Measurements from ENCODE around the gene PTS.

The PTS gene

GRCh38 chr11:112253605-112254242 is 27.5 kb downstream of the PTS start:
- DNase-seq (ENCODE audit: insufficient read length, low spot score) (no peak), FAIRE-seq (no peak)

DNA sequence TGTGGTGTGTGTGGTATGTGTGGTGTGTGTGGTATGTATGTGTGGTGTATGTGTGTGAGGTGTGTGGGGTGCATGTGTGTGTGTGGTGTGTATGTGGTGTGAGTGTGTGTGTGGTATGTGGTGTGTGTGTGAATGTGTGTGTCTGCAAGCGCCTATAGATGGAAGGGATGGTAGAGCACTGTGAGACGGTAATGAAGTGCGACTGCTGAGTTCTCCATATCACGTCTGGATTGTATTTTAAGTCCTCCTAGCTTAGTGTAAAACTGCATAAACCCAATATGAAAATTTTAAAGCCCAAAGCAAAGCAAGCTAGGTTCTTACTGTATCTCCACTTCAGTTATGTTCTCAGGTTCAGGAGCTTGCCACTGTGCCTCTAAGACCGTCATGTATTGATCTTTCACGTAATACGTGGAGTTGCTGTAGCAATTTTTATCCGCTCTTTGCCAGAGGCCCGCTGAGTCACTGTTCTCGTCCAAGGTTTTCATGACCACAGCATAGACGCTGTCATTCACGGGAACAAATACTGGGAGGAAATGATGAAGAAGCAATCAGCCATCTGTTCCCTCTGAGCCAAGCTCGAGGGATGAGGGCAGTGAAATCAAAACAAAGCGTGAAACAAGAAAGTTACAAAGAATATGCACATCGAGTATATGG is 29.0 kb downstream of the PTS start:
- FAIRE-seq (no peak), DNase-seq (ENCODE audit: insufficient read length, low spot score) (no peak)

DNA sequence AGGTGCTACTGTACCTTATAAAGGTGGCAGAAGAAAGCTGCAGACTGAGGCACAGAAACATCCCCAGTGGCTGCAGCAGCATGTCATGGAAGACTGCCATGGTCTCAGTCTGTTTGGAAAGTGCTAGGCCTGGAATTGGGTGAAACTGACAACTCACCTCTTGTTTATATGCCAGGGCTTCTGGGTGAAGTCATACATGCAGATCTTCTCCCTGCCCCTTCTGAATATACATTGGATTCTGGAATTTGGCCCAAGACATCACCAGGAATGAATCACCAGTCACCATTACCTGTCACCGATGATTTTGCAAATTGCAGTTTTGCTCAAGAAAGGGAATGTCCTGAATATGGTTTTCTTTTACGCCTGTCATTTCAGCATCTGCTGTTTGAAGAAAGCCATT is 34.3 kb downstream of the PTS start, which contains the start of gene PLET1:
TSS of gene PLET1 (minus strand) at position 371 of the 400 bp plus-strand sequence. CDS start at position 100, 271 bp downstream.
- DNase-seq (ENCODE audit: insufficient read length, low spot score) = no peak
- no peak for FAIRE-seq

DNA sequence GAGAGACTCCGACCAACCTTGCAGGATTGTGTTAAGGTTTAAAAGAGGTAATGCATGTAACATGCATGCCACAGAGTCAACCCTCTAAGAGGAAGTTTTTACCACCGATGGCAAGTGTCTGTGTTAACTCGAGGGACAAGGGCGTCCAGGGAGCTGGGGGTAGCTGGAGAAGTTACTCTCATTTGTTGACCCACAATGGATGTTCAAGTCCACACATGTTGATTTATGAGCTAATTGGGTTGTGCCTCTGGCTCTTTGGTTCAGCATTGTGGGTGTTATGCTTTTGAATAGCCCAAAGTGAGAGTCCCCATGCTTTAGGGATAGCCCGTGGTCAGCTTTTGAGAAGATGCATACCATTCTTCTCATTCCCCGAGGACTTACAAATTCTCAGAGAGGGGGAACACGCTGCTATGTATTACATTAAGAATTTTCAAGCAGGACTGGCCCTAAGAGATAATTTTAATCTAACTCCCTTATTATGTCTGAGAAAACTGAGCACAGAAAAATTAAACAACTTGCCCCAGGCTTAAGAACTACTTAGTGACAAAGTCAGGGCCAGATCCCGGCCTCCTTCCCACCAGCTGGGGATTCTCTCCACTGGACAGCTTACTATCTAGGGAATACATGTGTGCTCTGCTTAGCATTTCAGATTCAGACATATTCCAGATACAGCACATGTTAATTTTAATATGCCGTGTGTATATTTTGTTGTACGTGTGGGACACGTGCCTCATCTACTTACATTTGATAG is 39.6 kb downstream of the PTS start:
- FAIRE-seq (no peak), DNase-seq (ENCODE audit: insufficient read length, low spot score) (no peak)

DNA sequence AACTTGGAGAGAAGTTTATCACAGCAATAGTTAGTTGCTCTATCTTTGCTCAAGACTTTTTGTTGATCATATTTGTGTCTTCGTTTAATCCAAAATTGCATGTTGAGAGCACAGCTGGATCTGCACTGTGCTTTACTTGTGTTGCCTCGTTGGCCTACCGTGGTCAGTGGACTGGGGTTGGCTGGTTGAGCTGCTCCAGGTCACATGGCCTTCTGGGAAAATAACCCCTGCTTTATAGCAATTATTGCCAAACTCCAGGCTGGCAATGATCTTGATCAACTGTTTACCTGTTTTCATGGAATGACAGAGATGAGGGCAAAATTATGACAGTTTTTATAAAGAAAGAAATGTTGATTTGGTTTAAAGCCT is 40.2 kb downstream of the PTS start:
- no peak for FAIRE-seq
- DNase-seq (ENCODE audit: insufficient read length, low spot score) = no peak

DNA sequence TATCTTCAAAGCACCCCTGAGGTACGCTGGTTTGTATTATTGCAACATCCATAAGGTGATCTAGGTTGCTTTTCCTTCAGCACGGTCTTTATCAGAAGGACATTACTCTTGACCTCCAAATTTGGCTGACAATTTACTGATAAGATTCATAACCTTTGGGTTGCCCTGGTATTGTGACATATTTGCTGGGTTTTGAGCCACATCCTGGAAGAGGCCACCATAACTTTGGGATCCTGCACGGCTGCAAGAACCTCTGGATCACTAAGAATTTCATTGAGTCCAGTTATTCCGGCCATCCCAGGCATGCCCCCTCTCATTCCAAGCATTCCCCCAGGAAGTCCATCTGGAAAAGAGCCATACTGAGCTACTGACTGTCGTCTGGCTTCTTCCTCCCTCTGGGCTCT is 41.0 kb downstream of the PTS start:
- DNase-seq (ENCODE audit: insufficient read length, low spot score) (no peak), FAIRE-seq (no peak)

DNA sequence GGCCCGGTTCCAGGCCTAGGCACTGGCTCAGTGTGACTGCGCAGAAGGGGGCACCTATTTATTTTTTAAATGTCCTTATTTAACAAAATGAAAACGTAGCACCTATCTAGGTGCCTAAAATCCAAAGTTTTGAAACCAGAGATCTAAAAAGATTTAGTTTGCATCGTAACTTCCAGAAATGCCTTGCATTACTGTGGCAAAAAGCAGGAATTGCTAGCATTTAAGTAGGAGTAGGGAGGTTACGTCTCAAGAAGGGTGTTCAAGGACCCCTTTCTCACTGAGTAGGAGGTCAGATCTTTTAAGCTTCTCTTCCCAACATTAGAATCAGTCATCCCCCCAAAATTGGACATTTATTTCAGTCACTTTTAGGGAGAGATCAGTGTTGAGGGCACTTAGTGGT is 42.2 kb downstream of the PTS start:
- FAIRE-seq = no peak

DNA sequence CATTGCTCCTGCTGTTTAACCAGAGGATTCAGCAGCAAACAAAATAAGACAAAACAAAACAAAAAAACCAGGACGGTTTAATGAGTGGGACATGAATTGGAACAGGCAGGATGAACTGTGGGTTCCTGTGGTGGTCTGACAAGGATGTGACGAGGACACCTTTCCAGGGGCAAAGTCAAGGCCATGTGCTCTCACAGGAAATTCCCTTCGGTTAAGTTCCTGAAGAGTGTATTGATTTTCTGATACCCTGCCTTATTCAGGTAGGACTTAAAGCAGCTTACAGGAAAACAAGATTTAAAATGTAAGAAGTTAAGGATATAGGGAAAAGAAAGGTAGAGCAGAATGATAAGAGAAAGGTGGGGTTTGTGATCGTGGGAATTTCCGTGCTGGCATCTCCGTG is 42.9 kb downstream of the PTS start:
- DNase-seq (ENCODE audit: insufficient read length, low spot score) (no peak), FAIRE-seq (no peak)

More for the DNA sequence above, 42.2 kb downstream of the PTS start:
- no peak for DNase-seq (ENCODE audit: insufficient read length, low spot score)

- no peak for FAIRE-seq
- DNase-seq (ENCODE audit: insufficient read length, low spot score) = no peak
These were observed 44.4 kb downstream of the PTS start for GRCh38 chr11:112270551-112271180.

DNA sequence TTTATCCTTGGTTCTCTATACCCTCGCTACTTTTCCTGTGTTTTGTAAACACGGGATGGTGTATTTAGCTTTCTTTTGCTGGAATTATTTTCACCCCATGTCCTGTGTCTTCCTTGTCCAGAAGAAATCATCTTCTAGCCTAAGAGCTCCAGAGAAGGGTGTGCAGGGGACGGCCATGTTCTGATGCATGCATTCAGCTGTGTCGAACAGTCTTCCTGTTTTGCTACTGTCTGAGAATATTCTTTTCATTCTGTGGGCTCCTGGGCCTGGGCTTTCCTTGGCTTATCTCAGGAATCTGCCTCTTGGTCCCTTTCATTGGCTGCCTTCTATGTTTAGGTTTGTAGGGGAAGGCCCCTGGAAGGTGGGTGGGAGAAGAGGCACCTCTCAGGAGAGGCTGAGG is 45.0 kb downstream of the PTS start:
- no peak for FAIRE-seq

GRCh38 chr11:112273066-112273465 is 46.8 kb downstream of the PTS start:
- FAIRE-seq = no peak
- DNase-seq (ENCODE audit: insufficient read length, low spot score) = no peak

More for the DNA sequence above, 45.0 kb downstream of the PTS start:
- DNase-seq (ENCODE audit: insufficient read length, low spot score) = no peak

DNA sequence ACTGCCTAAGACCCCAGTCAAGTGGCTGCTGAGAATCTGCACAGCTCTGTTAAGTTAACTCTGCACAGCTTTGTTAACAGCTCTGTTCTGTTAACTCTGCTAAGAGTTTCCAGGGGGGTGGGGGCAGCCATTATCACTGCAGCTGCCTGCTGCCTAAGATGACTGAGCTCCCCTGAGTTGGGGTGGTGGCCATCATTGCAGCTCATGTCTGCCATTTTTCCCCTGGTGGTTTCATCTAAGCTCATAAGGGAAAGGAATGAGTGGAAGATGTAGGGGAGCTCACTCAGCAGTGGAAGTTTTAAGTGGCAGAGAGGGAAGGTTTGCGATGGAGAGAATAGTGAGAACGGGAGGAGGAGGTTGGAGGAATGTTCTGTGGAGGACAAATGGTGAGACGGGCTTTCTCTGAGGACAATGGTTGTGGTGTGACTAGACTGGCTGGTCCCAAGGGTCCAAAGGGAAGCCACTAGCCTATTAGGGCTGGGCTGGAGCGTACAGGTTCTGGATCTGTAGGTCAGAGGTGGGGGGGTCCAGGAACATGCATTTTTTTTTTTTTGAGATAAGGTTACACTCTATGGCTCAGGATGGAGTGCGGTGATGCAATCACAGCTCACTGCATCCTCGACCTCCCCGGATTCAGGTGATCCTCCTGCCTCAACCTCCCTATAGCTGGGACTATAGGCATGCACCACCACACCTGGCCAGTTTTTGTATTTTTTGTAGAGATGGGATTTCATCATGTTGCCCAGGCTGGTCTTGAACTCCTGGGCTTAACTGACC is 48.0 kb downstream of the PTS start:
- FAIRE-seq = no peak
- no peak for DNase-seq (ENCODE audit: insufficient read length, low spot score)

DNA sequence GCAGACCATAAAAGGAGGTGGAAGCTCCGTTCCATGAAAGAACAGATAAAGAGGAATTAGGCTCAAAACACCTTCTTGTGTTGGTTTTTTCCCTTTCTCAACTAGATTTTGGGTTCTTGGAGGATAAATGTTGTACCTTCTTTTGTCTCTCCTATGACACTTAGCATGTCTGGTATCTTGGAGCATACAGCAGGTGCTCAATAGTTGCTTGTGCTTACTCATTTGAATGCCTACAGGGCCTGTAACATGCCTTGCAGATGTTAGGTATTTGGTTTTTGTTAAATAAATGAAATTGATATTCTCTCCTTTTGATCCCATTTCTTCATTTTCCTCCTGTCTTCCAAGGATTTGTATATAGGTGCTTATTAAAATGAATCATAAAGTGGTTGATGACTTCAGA is 50.8 kb downstream of the PTS start:
- DNase-seq (ENCODE audit: insufficient read length, low spot score) = no peak
- FAIRE-seq = no peak

GRCh38 chr11:112277941-112278340 is 51.7 kb downstream of the PTS start:
- DNase-seq (ENCODE audit: insufficient read length, low spot score) (no peak), FAIRE-seq (no peak)

DNA sequence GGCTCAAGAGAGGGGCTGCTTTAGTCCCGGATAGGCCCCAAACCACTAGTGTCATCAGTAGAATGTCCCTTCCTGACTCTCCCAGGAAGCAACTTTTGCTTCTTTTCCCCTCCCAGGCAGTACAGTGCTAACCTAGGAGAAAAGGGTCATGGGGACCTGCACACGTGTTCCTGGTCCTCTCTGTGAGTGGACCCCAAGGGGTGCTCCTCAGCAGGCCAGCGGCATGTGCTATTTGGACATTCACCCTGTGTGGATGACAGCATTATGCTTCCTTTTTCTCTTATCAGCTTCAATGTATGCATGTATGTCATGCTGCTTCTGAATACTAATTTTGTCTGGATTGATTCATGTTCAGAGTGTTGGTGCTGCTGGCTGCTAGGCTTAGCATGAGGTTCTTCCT is 52.6 kb downstream of the PTS start:
- FAIRE-seq = no peak

DNA sequence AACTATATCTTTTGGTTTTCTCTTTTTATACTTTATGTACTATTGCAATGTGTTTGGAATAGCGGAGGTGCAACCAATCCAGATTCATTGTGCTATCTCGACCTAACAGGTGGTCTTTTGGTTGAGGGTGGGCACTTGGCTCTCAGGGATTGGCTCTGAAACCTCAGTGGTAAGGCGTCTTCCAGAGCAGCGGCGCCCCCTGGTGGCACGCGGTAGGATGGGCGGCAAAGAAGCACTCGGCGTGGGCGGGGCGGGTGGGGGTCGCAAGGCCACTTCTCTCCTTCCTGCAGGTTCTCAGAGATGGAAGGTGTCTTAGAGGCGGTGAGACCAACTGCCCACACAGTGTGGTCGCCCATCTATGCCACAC is 53.7 kb downstream of the PTS start:
- FAIRE-seq (peak; percentile 35), DNase-seq (ENCODE audit: insufficient read length, low spot score) (peak; percentile 57)

More for the DNA sequence above, 52.6 kb downstream of the PTS start:
- no peak for DNase-seq (ENCODE audit: insufficient read length, low spot score)

DNA sequence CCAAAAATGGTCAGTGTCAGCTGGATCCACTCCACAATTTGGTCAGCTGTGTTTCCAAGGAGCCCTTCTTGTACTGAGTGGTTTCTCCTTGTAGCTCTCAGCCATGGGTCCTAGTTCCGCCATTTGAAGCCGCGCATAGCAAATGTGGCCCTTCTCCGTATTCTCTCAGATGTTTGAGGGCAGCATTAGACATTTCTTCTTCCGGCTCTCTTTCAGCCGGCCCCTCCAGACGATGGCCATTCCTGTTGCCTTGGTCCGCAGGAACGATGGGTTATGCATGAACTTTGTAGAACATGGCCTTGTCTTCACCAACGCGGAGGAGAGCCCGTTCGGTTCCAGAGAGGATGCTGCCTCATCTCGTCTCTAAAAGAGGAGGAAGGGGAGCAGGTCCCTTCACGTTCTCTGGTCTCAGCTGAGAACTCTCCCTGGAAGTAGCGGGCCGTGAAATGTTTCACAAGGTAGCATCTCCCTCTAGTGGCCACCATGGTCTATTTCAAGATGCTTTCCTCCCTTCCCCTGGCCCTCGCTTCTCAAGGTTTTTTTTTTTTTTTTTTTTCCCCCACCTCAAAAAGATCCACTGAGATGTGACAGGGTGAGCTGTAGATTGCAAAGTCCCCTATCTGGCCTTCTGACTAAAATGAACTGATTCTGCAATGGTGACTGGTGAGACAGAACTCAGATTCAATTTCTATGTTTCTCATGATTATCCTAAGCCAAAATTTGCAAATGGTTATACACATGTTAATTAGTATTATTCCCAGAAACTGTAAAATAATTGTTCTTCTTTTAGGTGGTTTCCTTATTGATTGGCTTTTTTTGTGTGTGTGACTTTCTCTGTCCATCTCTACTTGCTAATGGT is 54.3 kb downstream of the PTS start:
- DNase-seq (ENCODE audit: insufficient read length, low spot score) (peak; percentile 57), FAIRE-seq (peak; percentile 87)

GRCh38 chr11:112281726-112282125 is 55.5 kb downstream of the PTS start:
- no peak for FAIRE-seq
- no peak for DNase-seq (ENCODE audit: insufficient read length, low spot score)
